GM12878 (cell line): ENCODE data around the gene PAM16. TPM values are rescaled to one million over a fixed set of nuclear protein-coding genes. Genes with fewer than 3 reads are reported as not detected.

Source experiments
- BHLHE40 ChIP-seq, 2 experiments: fragments of 450-650 bp in 1 of 2; IDR thresholded peaks; 2 replicates each; pipeline ENCODE4 v1.6.1; 2011 to 2017; ENCODE audit warnings: low read depth in 2 of 2, borderline replicate concordance in 1 of 2, improper control_type of control experiment in 1 of 2, low read length in 1 of 2, mild to moderate bottlenecking in 1 of 2
- DPF2 ChIP-seq: fragments of 450-650 bp; IDR thresholded peaks from 2 replicates; pipeline ENCODE4 v1.6.1; 2017; ENCODE audit warnings: mild to moderate bottlenecking
- E2F8 ChIP-seq: fragments of 450-650 bp; IDR thresholded peaks from 2 replicates; pipeline ENCODE4 v1.6.1; 2018; ENCODE audit warnings: mild to moderate bottlenecking, low read depth, moderate library complexity; ENCODE audit not compliant: partially characterized antibody
- ESRRA ChIP-seq: IDR thresholded peaks from 2 replicates; pipeline ENCODE4 v1.6.1; 2012; ENCODE audit warnings: mild to moderate bottlenecking, low read length, improper control_type of control experiment
- FOXK2 ChIP-seq: fragments of 450-650 bp; IDR thresholded peaks from 2 replicates; pipeline ENCODE4 v1.6.1; 2017; ENCODE audit warnings: mild to moderate bottlenecking, moderate library complexity
- HCFC1 ChIP-seq: fragments of 150-350 bp; IDR thresholded peaks from 2 replicates; pipeline ENCODE4 v1.6.1; 2014; ENCODE audit warnings: low read length
- IKZF2 ChIP-seq, 2 experiments: fragments of 450-650 bp; IDR thresholded peaks; 2 replicates each; pipeline ENCODE4 v1.6.1; 2017; ENCODE audit warnings: mild to moderate bottlenecking in 2 of 2, moderate library complexity in 2 of 2
- MTA2 ChIP-seq: fragments of 450-650 bp; IDR thresholded peaks from 2 replicates; pipeline ENCODE4 v1.6.1; 2016; ENCODE audit warnings: low read depth, mild to moderate bottlenecking, moderate library complexity
- NFYB ChIP-seq: IDR thresholded peaks from 2 replicates; pipeline ENCODE4 v1.6.1; 2011; ENCODE audit warnings: low read depth, mild to moderate bottlenecking, low read length, improper control_type of control experiment, moderate library complexity; ENCODE audit not compliant: insufficient read depth
- POLR2A ChIP-seq: IDR thresholded peaks from 2 replicates; pipeline ENCODE4 v1.6.1; 2011; ENCODE audit warnings: low read depth, mild to moderate bottlenecking, low read length
- SKIL ChIP-seq: fragments of 450-650 bp; IDR thresholded peaks from 2 replicates; pipeline ENCODE4 v1.6.1; 2017; ENCODE audit warnings: mild to moderate bottlenecking, low read depth, inconsistent platforms; ENCODE audit not compliant: poor library complexity, severe bottlenecking
- SRF ChIP-seq, 2 experiments: IDR thresholded peaks; 2 replicates each; pipeline ENCODE4 v1.6.1; 2011; ENCODE audit warnings: low read depth in 2 of 2, low read length in 2 of 2, mild to moderate bottlenecking in 1 of 2, moderate library complexity in 1 of 2
- TAF1 ChIP-seq: IDR thresholded peaks from 2 replicates; pipeline ENCODE4 v1.6.1; 2011; ENCODE audit warnings: mild to moderate bottlenecking, low read depth, low read length, borderline replicate concordance
- ZBTB40 ChIP-seq: fragments of 450-650 bp; IDR thresholded peaks from 2 replicates; pipeline ENCODE4 v1.6.1; 2016; ENCODE audit warnings: mild to moderate bottlenecking, moderate library complexity, borderline replicate concordance
- ZNF217 ChIP-seq: fragments of 450-650 bp; IDR thresholded peaks from 2 replicates; pipeline ENCODE4 v1.6.1; 2017; ENCODE audit warnings: antibody characterized with exemption, mild to moderate bottlenecking
- ZNF24 ChIP-seq: fragments of 450-650 bp; IDR thresholded peaks from 2 replicates; pipeline ENCODE4 v1.6.1; 2017; ENCODE audit warnings: antibody characterized with exemption, mild to moderate bottlenecking
- polyA plus RNA-seq, 11 experiments: library from polyadenylated mRNA; depleted of rRNA in 4 of 11; unstranded in 6 of 11; stranded (reverse) in 5 of 11; fragments of >200 nt; fragmentation: Nextera tagmentation in 4 of 11; fragmentation: Illumina TruSeq in 1 of 11; extraction: Ambion mirVana in 4 of 11; extraction: Trizol in 1 of 11; gene quantifications; 1 replicate in 1 of 11; 2 replicates in 10 of 11; pipeline versions ENCODE4 v1.2.1 to v1.2.3, GENCODE V29; 2011 to 2016; ENCODE audit warnings: inconsistent platforms in 2 of 11, missing spikeins in 2 of 11, low read depth in 1 of 11
- total RNA-seq, 4 experiments: library from RNA; depleted of rRNA in 3 of 4; stranded (reverse); fragments of >200 nt in 3 of 4; fragmentation: Illumina TruSeq in 1 of 4; extraction: Trizol in 1 of 4; gene quantifications; 2 replicates each; pipeline versions ENCODE4 v1.2.1 to v1.2.3, GENCODE V29; 2013 to 2021

The PAM16 gene
- total and polyA plus RNA-seq, 10 of the 15 experiments (the other 5 are each of a cell fraction or from before 2014, with no cell fraction given): 18.5 to 94.3 (median 51.5) TPM

DNA sequence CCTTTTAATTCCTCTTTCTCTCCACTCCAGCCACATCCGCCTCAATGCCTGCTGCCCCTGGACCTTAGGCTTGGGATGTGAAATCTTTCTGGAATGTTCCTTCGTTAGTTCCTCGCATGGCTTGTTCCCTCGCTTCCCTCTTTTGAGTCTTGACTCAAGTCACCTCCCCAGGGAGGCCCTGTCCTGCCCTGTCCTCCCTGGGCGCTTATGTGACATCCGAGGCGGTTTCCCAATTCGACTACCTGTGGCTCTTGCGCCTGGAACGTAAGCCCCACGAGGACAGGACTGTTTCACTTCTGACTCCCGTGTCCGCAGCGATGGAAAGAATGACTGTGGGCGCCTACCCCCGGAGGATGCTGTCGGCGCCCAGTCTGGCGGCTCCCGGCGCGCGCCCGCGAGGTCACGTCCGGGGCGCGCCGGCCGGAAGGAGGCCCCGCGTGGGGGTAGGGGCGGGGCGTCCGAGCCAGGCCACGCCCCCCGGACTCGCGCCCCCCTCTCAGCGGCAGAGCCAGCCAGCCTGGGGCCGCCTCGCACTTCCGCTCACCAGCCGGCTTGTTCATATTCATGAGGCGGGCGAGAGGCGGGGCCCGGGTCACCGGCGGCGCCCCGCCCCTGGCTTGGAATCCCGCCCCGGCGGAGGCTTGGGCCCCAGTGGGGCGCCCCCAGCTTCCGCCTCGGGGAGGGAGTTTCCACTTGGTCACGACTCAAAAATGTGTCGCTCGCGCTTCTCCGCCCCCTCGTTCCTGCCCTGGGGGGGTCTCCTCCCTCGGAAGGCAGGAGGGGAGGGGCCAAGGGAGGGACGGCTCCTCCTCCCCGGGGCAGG, 43.7 kb downstream of the PAM16 start (continued):
- TF ChIP-seq DPF2 (peak; percentile 75; the same call in 1 of the 2 replicates), HCFC1 (peak; percentile 37; the same call in 1 of the 2 replicates), MTA2 (no peak), SRF (IDR thresholded peaks at IDR 0.05; ENCODE audit: low read depth in 2 of 2, low read length in 2 of 2) (peak in 1 of 2 experiments; percentile 68; a peak in 1 of 4 replicates), ZNF217 (peak; percentile 75; the same call in 1 of the 2 replicates), E2F8 (no peak), TAF1 (peak; percentile 72; the same call in 1 of the 2 replicates), POLR2A (peak; percentile 84), ZNF24 (peak; percentile 39; the same call in 1 of the 2 replicates), NFYB (peak; percentile 31; the same call in 1 of the 2 replicates), BHLHE40 (IDR thresholded peaks at IDR 0.05; ENCODE audit: borderline replicate concordance in 1 of 2, low read depth in 2 of 2, low read length in 1 of 2) (peak; percentile 66 to 77; a peak in 2 of 4 replicates), FOXK2 (no peak), SKIL (peak; percentile 54), IKZF2 (IDR thresholded peaks at IDR 0.05) (peak in 1 of 2 experiments; percentile 27; a peak in 2 of 4 replicates), ZBTB40 (peak; percentile 60), ESRRA (no peak)
